Endothelial cell of umbilical vein (primary cell): Measurements from ENCODE around the gene DYNLT1.

Experiments
- CTCF ChIP-seq, 2 donors: IDR thresholded peaks; 1 replicate in 1 of 2; 2 replicates in 1 of 2; pipeline ENCODE4 v1.5.1; 2011; ENCODE audit warnings: low read length in 2 of 2, mild to moderate bottlenecking in 2 of 2, moderate library complexity in 2 of 2, control low read depth in 1 of 2, inconsistent platforms in 1 of 2, low read depth in 1 of 2; ENCODE audit not compliant: insufficient read depth in 1 of 2; ENCODE audit errors: extremely low read depth in 1 of 2
- FOS ChIP-seq: IDR thresholded peaks from 2 replicates; pipeline ENCODE4 v1.6.1; 2011; ENCODE audit warnings: mild to moderate bottlenecking, low read length, moderate library complexity, borderline replicate concordance; ENCODE audit not compliant: insufficient read depth
- JUN ChIP-seq: IDR thresholded peaks from 2 replicates; pipeline ENCODE4 v1.6.1; 2011; ENCODE audit warnings: borderline replicate concordance, low read depth; ENCODE audit not compliant: insufficient read length, insufficient read depth
- POLR2A ChIP-seq: IDR thresholded peaks from 2 replicates; pipeline ENCODE4 v1.6.1; 2012; ENCODE audit warnings: low read depth, mild to moderate bottlenecking, control low read depth, low read length
- POLR2AphosphoS5 ChIP-seq: IDR thresholded peaks from 2 replicates; pipeline ENCODE4 v1.6.1; 2012; ENCODE audit warnings: low read depth, mild to moderate bottlenecking, control low read depth, low read length, moderate library complexity; ENCODE audit not compliant: insufficient read depth

GRCh38 chr6:158667360-158667981, 22.9 kb upstream of the DYNLT1 start:
- TF ChIP-seq POLR2A (no peak), CTCF (IDR thresholded peaks at IDR 0.05; ENCODE audit: extremely low read depth in 1 of 2, insufficient read depth in 1 of 2, low read depth in 1 of 2, low read length in 2 of 2) (no peak), JUN (no peak), FOS (no peak), POLR2AphosphoS5 (no peak)
